Measurements from ENCODE around the gene ZNF552. TPM values are rescaled to one million over a fixed set of nuclear protein-coding genes. Genes with fewer than 3 reads are reported as not detected.

Gene ZNF552
- total and polyA plus RNA-seq, 2 of the 4 experiments (the other 2 are of a cell fraction) = 2.8 to 4.7 TPM

DNA sequence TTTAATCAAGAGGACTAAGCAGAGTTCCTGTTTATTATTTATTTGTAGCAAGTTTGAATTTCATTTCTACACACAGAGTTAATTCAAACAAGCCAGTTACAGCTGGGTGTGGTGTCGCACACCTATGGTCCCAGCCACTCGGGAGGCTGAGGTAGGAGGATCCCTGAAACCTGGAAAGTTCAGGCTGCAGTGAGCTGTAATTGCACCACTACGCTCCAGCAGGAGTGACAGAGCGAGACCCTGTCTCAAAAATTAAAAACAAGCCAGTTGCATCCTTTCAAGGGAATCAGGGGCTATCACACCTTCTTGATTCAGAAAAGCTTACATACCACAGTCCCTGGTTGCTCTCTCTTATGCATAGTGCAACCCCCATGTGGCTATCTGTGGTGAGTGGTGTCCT, 25.4 kb downstream of the ZNF552 start:
- Histone ChIP-seq H3K9ac (ENCODE audit: low read depth, low read length) (no peak overlapping the region), H4K8ac (ENCODE audit: low read depth in 2 of 2, low read length in 2 of 2) (no peak overlapping the region), H3K79me1 (ENCODE audit: low read depth in 1 of 2, low read length in 2 of 2) (peaks cover 30 to 55% of the 10 kb centered on the region in 2 experiments), H3K4me1 (ENCODE audit: control insufficient read depth, insufficient read depth, low read length) (no peaks in the 10 kb centered on the region), H3K4me3 (ENCODE audit: insufficient read depth, low read depth, low read length) (no peak overlapping the region), H2BK120ac (ENCODE audit: low read depth, low read length) (no peak overlapping the region), H3K23ac (ENCODE audit: low read depth, low read length) (no peak overlapping the region), H3K36me3 (ENCODE audit: control insufficient read depth, insufficient read depth, low read length) (peaks cover 27% of the 10 kb centered on the region), H2AFZ (replicated peaks; ENCODE audit: low read length, poor library complexity) (no peak overlapping the region), H2BK5ac (ENCODE audit: low read depth, low read length, poor library complexity, severe bottlenecking) (no peak overlapping the region), H3K27ac (ENCODE audit: insufficient read depth, low read length) (no peak overlapping the region), H3K56ac (ENCODE audit: extremely low read depth, insufficient read depth, low read length) (no peak overlapping the region), H3K14ac (replicated peaks; ENCODE audit: low read depth, low read length) (no peak overlapping the region), H4K91ac (ENCODE audit: insufficient read depth, low read depth, low read length) (no peak overlapping the region), H2AK9ac (replicated peaks; ENCODE audit: low read depth, low read length, poor library complexity) (no peak overlapping the region), H3K27me3 (ENCODE audit: control insufficient read depth, insufficient read depth, low read length) (no peaks in the 10 kb centered on the region), H3K18ac (ENCODE audit: low read depth, low read length) (no peak overlapping the region), H2BK20ac (ENCODE audit: low read depth, low read length) (no peak overlapping the region), H3K9me1 (ENCODE audit: insufficient read depth, low read length) (no peaks in the 10 kb centered on the region), H3K9me3 (ENCODE audit: control insufficient read depth, insufficient read depth, low read length) (peaks cover 19% of the 10 kb centered on the region), H3K4me2 (ENCODE audit: low read depth, low read length) (no peak overlapping the region), H2BK15ac (ENCODE audit: low read depth, low read length) (no peak overlapping the region), H4K5ac (ENCODE audit: low read depth, low read length) (no peak overlapping the region), H2AK5ac (ENCODE audit: low read depth, low read length) (no peak overlapping the region), H4K20me1 (ENCODE audit: insufficient read depth, low read length) (no peaks in the 10 kb centered on the region; the same call in 1 of the 2 replicates), H3K4ac (ENCODE audit: low read depth, low read length) (no peak overlapping the region)
- POLR2A ChIA-PET (ENCODE audit: unreplicated experiment) = no interaction called here
- CTCF ChIA-PET = no interaction called here
- dilution Hi-C loops (cut with HindIII; ENCODE audit: low sequenced_read_pairs, unreplicated experiment) = no loop called here
- in situ Hi-C loops (cut with MboI; ENCODE audit: low sequenced_read_pairs) = no loop called here
- ATAC-seq (ENCODE audit: low read depth) (no peak), DNase-seq (no peak)
- no TSS peak for BruUV-seq (replicated peaks)
- intact Hi-C loops (cut with micrococcal nuclease) = no loop called here
- TF ChIP-seq CEBPB (IDR thresholded peaks at IDR 0.05; ENCODE audit: low read depth, low read length) = no peak
- TF ChIP-seq RFX5 (IDR thresholded peaks at IDR 0.05; ENCODE audit: low read depth, low read length) = no peak
- no peak for TF ChIP-seq CHD1 (IDR thresholded peaks at IDR 0.05; ENCODE audit: low read depth, low read length)
- TF ChIP-seq FOS (IDR thresholded peaks at IDR 0.05; ENCODE audit: low read depth, low read length) = no peak
- TF ChIP-seq, protein P1, sequence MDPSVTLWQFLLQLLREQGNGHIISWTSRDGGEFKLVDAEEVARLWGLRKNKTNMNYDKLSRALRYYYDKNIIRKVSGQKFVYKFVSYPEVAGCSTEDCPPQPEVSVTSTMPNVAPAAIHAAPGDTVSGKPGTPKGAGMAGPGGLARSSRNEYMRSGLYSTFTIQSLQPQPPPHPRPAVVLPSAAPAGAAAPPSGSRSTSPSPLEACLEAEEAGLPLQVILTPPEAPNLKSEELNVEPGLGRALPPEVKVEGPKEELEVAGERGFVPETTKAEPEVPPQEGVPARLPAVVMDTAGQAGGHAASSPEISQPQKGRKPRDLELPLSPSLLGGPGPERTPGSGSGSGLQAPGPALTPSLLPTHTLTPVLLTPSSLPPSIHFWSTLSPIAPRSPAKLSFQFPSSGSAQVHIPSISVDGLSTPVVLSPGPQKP (IDR thresholded peaks at IDR 0.05; ENCODE audit: borderline replicate concordance, low read depth, low read length) = no peak
- no peak for TF ChIP-seq MXI1 (IDR thresholded peaks at IDR 0.05; ENCODE audit: borderline replicate concordance, low read depth, low read length)
- no peak for TF ChIP-seq CTCF (conservative IDR thresholded peaks at IDR 0.05; ENCODE audit: low read depth, low read length)
- TF ChIP-seq SMC3 (IDR thresholded peaks at IDR 0.05; ENCODE audit: low read depth, low read length) = no peak
- no peak for TF ChIP-seq NFE2L2 (IDR thresholded peaks at IDR 0.05; ENCODE audit: low read depth, low read length)
- no peak for TF ChIP-seq USF2 (IDR thresholded peaks at IDR 0.05; ENCODE audit: low read depth, low read length)
- no peak for TF ChIP-seq MAZ (IDR thresholded peaks at IDR 0.05; ENCODE audit: borderline replicate concordance, low read depth, low read length)
- WGBS, 2 experiments (ENCODE audit: extremely low coverage in 2 of 2, insufficient read length in 1 of 2) = 100% methylated on average over 2 of the region's 4 CpGs; no CpG with 5 or more reads in 1 of the 2 experiments

Measured in IMR-90 (cell line).